Glutamatergic neuron (in vitro differentiated cells): ENCODE results near the gene NEB. TPM values are rescaled to one million over a fixed set of nuclear protein-coding genes. Genes with fewer than 3 reads are reported as not detected.

ENCODE experiments used
- DNase-seq: peaks from one replicate; pipeline ENCODE4 v3.0.0; 2022
- H3K27ac Mint-ChIP-seq: one replicate; pipeline ENCODE4 v1.8.0; 2020; ENCODE audit warnings: mild to moderate bottlenecking, mixed read lengths, inconsistent platforms; ENCODE audit not compliant: unreplicated experiment
- H3K27me3 Mint-ChIP-seq: one replicate; pipeline ENCODE4 v1.8.0; 2020; ENCODE audit warnings: mild to moderate bottlenecking, moderate library complexity, mixed read lengths, inconsistent platforms; ENCODE audit not compliant: unreplicated experiment
- H3K36me3 Mint-ChIP-seq: one replicate; pipeline ENCODE4 v1.8.0; 2020; ENCODE audit warnings: mild to moderate bottlenecking, mixed read lengths, inconsistent platforms; ENCODE audit not compliant: unreplicated experiment
- H3K4me1 Mint-ChIP-seq: one replicate; pipeline ENCODE4 v1.8.0; 2020; ENCODE audit warnings: mild to moderate bottlenecking, low read depth, mixed read lengths, inconsistent platforms; ENCODE audit not compliant: unreplicated experiment
- H3K4me3 Mint-ChIP-seq: one replicate; pipeline ENCODE4 v1.8.0; 2020; ENCODE audit warnings: mild to moderate bottlenecking, mixed read lengths, inconsistent platforms; ENCODE audit not compliant: unreplicated experiment
- H3K9me3 Mint-ChIP-seq: one replicate; pipeline ENCODE4 v1.8.0; 2020; ENCODE audit warnings: mild to moderate bottlenecking, moderate library complexity, mixed read lengths, inconsistent platforms; ENCODE audit not compliant: unreplicated experiment
- CTCF ChIP-seq: fragments of 200-600 bp; sonication (generic); IDR thresholded peaks from one replicate; pipeline ENCODE4 v1.5.0; 2021; ENCODE audit not compliant: partially characterized antibody, unreplicated experiment
- total RNA-seq: library from RNA; stranded (reverse); fragmentation: NEBNext Ultra II Directional; extraction: Animal tissue kit (Norgen Biotek cat#: 25700); gene quantifications from one replicate; pipeline ENCODE4 v1.2.1, GENCODE V29; 2021; ENCODE audit not compliant: unreplicated experiment

The NEB gene
- total RNA-seq, 1 donor from 2014 or later, result 0.59 TPM

GRCh38 chr2:151620761-151621160 lies 113.5 kb downstream of the NEB start:
- Mint-ChIP-seq H3K4me3 (no peak overlapping the region), H3K9me3 (no peaks in the 10 kb centered on the region), H3K27me3 (no peaks in the 10 kb centered on the region), H3K36me3 (no peaks in the 10 kb centered on the region), H3K4me1 (no peaks in the 10 kb centered on the region), H3K27ac (no peak overlapping the region)
- TF ChIP-seq CTCF, result no peak
- DNase-seq, result no peak

GRCh38 chr2:151619337-151619989 lies 114.8 kb downstream of the NEB start:
- no peak for TF ChIP-seq CTCF
- no peak overlapping the region for H3K4me3 Mint-ChIP-seq
- H3K36me3 Mint-ChIP-seq, result no peaks in the 10 kb centered on the region
- H3K4me1 Mint-ChIP-seq, result no peaks in the 10 kb centered on the region
- H3K27me3 Mint-ChIP-seq, result no peaks in the 10 kb centered on the region
- H3K9me3 Mint-ChIP-seq, result no peaks in the 10 kb centered on the region
- DNase-seq, result no peak
- no peak overlapping the region for H3K27ac Mint-ChIP-seq

- Mint-ChIP-seq H3K27ac (no peak overlapping the region), H3K27me3 (peaks cover 1% of the 10 kb centered on the region), H3K4me1 (no peaks in the 10 kb centered on the region), H3K4me3 (no peak overlapping the region), H3K36me3 (no peaks in the 10 kb centered on the region), H3K9me3 (no peaks in the 10 kb centered on the region)
- no peak for DNase-seq
- peak; percentile 26 for TF ChIP-seq CTCF
Observed at GRCh38 chr2:151616760-151617339, 117.4 kb downstream of the NEB start.

GRCh38 chr2:151614606-151615306 lies 119.5 kb downstream of the NEB start:
- Mint-ChIP-seq H3K27me3 (peaks cover 1% of the 10 kb centered on the region), H3K9me3 (no peaks in the 10 kb centered on the region), H3K4me3 (no peak overlapping the region), H3K36me3 (no peaks in the 10 kb centered on the region), H3K27ac (peak overlapping the region; percentile 65), H3K4me1 (no peaks in the 10 kb centered on the region)
- no peak for TF ChIP-seq CTCF
- DNase-seq, result no peak

- H3K4me1 Mint-ChIP-seq, result no peaks in the 10 kb centered on the region
- TF ChIP-seq CTCF, result no peak
- DNase-seq, result no peak
- peaks cover 1% of the 10 kb centered on the region for H3K27me3 Mint-ChIP-seq
- no peaks in the 10 kb centered on the region for H3K9me3 Mint-ChIP-seq
- H3K36me3 Mint-ChIP-seq, result no peaks in the 10 kb centered on the region
- H3K4me3 Mint-ChIP-seq, result no peak overlapping the region
- H3K27ac Mint-ChIP-seq, result peak overlapping the region; percentile 65
Observed at GRCh38 chr2:151614159-151614558, 120.1 kb downstream of the NEB start.
